Loucy (cell line): ENCODE data around the gene DNAH14.

Experiments
- H2AFZ ChIP-seq: fragments of 200-600 bp; sonication (generic); 2 replicates; pipeline ENCODE4 v1.6.0; 2016; ENCODE audit warnings: antibody characterized with exemption, mild to moderate bottlenecking, low read length, moderate library complexity
- H3F3A ChIP-seq: fragments of 200-600 bp; 2 replicates; pipeline ENCODE4 v1.6.0; 2016; ENCODE audit warnings: antibody characterized with exemption, low read depth, mild to moderate bottlenecking
- H3K27me3 ChIP-seq: fragments of 200-600 bp; sonication (generic); 2 replicates; pipeline ENCODE4 v1.6.1; 2014; ENCODE audit warnings: low read length, mild to moderate bottlenecking; ENCODE audit not compliant: insufficient read depth, poor library complexity, severe bottlenecking
- H3K36me3 ChIP-seq: fragments of 200-600 bp; sonication (generic); 2 replicates; pipeline ENCODE4 v1.6.1; 2016; ENCODE audit warnings: low read length; ENCODE audit not compliant: insufficient read depth
- H3K4me1 ChIP-seq: fragments of 200-600 bp; sonication (generic); 2 replicates; pipeline ENCODE4 v1.5.1; 2014; ENCODE audit warnings: low read length, mild to moderate bottlenecking; ENCODE audit not compliant: insufficient read depth, poor library complexity, severe bottlenecking
- H3K4me2 ChIP-seq: fragments of 200-600 bp; sonication (generic); 2 replicates; pipeline ENCODE4 v1.6.0; 2014; ENCODE audit warnings: antibody characterized with exemption, low read length, low read depth, mild to moderate bottlenecking; ENCODE audit not compliant: poor library complexity, severe bottlenecking
- H3K4me3 ChIP-seq: fragments of 200-600 bp; sonication (generic); 2 replicates; pipeline ENCODE4 v1.5.1; 2014; ENCODE audit warnings: low read length, mild to moderate bottlenecking, mixed read lengths; ENCODE audit not compliant: poor library complexity, severe bottlenecking
- H3K79me2 ChIP-seq: fragments of 200-600 bp; sonication (generic); 2 replicates; pipeline ENCODE4 v1.6.1; 2014; ENCODE audit warnings: low read length; ENCODE audit not compliant: insufficient read depth
- H3K9ac ChIP-seq: fragments of 200-600 bp; sonication (generic); 2 replicates; pipeline ENCODE4 v1.6.0; 2014; ENCODE audit warnings: mild to moderate bottlenecking, low read depth, low read length, moderate library complexity; ENCODE audit not compliant: poor library complexity, severe bottlenecking
- H3K9me2 ChIP-seq: fragments of 200-600 bp; sonication (generic); replicated peaks from 2 replicates; pipeline ENCODE4 v1.6.1; 2016; ENCODE audit warnings: low read depth, low read length, mixed read lengths
- H3K9me3 ChIP-seq: fragments of 200-600 bp; sonication (generic); 2 replicates; pipeline ENCODE4 v1.6.1; 2014; ENCODE audit warnings: mild to moderate bottlenecking, antibody characterized with exemption, low read length, low read depth; ENCODE audit not compliant: insufficient read depth
- H4K20me1 ChIP-seq: fragments of 200-600 bp; sonication (generic); 2 replicates; pipeline ENCODE4 v1.6.0; 2014; ENCODE audit warnings: antibody characterized with exemption, low read length, mild to moderate bottlenecking; ENCODE audit not compliant: insufficient read depth, poor library complexity, severe bottlenecking
- CTCF ChIP-seq: fragments of 200-600 bp; sonication (generic); conservative IDR thresholded peaks from 2 replicates; pipeline ENCODE4 v1.5.1; 2014; ENCODE audit warnings: mild to moderate bottlenecking, antibody characterized with exemption, low read length
- EZH2phosphoT487 ChIP-seq: fragments of 200-600 bp; IDR thresholded peaks from 2 replicates; pipeline ENCODE4 v1.6.1; 2018; ENCODE audit warnings: antibody characterized with exemption, mild to moderate bottlenecking, moderate library complexity, borderline replicate concordance

Gene DNAH14

DNA sequence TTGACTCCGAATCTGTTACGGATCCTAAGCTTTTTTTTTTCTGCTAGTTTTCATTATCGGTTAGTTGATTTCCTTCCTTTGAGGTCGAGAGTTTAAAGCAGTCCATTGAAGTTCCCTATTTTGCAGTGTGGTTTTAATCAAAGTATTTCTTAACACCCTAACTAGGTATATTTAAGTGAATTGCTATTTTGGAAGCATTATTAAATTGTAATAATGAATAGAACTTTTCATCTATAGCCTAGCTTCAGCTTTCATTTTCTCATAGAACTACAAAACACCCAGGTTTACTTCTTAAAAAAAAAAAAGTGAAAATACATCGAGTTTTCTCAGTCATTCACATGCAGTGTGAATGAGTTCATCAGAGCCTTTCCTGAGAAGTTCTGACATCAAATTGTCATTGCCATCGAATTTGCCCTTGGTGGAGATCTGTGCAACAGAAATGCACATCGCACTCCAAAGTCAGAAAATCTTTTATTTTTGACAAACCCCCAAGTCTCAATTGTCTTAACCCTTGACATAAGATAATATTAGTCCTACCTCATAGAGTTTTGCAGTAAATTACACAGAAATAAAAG is 499.5 kb downstream of the DNAH14 start:
- Histone ChIP-seq H3K36me3 (no peaks in the 10 kb centered on the region), H3K27me3 (peaks cover 7% of the 10 kb centered on the region), H3F3A (peaks cover 5% of the 10 kb centered on the region; the same call in 1 of the 2 replicates), H3K79me2 (peaks cover 39% of the 10 kb centered on the region), H3K4me3 (peak overlapping the region; percentile 85), H3K9me2 (no peaks in the 10 kb centered on the region), H4K20me1 (peaks cover 34% of the 10 kb centered on the region), H3K9me3 (no peaks in the 10 kb centered on the region), H3K9ac (peak overlapping the region; percentile 86), H2AFZ (peak overlapping the region; percentile 82), H3K4me1 (peaks cover 28% of the 10 kb centered on the region), H3K4me2 (peak overlapping the region; percentile 72)
- TF ChIP-seq CTCF (no peak), EZH2phosphoT487 (no peak)

DNA sequence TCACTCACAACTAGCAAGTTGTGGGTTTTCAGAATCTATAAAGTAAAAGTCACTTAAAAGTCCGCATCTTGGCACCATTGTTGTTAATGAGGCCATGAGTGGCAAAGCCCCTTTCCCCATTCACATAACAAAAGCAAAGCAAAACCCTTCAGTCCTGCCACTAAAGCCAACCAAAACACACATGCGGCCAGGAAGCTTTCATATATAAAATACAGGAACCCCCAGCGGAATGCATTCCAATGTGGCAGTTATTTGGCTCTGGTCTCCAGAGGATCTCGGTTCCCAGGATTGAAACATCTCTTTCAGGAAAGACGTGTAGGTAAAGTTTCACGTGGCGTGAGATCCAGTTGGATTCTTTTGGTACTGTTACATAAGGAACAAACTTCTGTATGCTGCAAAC is 500.8 kb downstream of the DNAH14 start:
- Histone ChIP-seq H3K27me3 (peaks cover 7% of the 10 kb centered on the region), H3K4me3 (no peak overlapping the region), H4K20me1 (peaks cover 21% of the 10 kb centered on the region), H3K79me2 (peaks cover 26% of the 10 kb centered on the region), H2AFZ (no peak overlapping the region), H3K9me3 (no peaks in the 10 kb centered on the region), H3K9me2 (no peaks in the 10 kb centered on the region), H3K4me1 (peaks cover 15% of the 10 kb centered on the region), H3F3A (peaks cover 5% of the 10 kb centered on the region; the same call in 1 of the 2 replicates), H3K4me2 (no peak overlapping the region), H3K36me3 (no peaks in the 10 kb centered on the region), H3K9ac (no peak overlapping the region)
- TF ChIP-seq EZH2phosphoT487 (no peak), CTCF (no peak)

DNA sequence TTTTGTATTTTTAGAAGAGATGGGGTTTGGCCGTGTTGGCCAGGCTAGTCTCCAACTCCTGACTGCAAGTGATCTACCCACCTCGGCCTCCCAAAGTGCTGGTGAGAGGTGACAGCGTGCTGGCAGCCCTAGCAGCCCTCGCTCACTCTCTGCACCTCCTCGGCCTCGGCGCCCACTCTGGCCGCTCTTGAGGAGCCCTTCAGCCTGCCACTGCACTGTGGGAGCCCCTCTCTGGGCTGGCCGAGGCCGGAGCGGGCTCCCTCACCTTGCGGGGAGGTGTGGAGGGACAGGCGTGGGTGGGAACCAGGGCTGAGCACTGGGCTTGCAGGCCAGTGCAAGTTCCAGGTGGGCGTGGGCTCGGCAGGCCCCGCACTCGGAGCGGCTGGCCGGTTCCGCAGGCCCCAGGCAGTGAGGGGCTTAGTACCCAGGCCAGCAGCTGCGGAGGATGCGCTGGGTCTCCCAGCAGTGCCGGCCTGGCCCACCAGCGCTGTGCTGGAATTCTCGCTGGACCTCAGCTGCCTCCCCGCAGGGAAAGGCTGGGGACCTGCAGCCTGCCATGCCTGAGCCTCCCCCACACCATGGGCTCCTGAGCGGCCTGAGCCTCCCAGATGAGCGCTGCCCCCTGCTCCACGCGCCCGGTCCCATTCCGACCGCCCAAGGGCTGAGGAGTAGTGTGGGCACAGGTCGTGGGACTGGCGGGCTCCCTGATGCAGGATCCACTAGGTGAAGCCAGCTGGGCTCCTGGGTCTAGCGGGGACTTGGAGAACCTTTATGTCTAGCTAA is 501.8 kb downstream of the DNAH14 start:
- H2AFZ ChIP-seq: no peak overlapping the region
- H3K9ac ChIP-seq: no peak overlapping the region
- H3K4me1 ChIP-seq: peaks cover 7% of the 10 kb centered on the region
- peaks cover 11% of the 10 kb centered on the region for H4K20me1 ChIP-seq
- no peaks in the 10 kb centered on the region for H3K36me3 ChIP-seq
- H3K27me3 ChIP-seq: peaks cover 7% of the 10 kb centered on the region
- no peak overlapping the region for H3K4me3 ChIP-seq
- no peaks in the 10 kb centered on the region for H3K9me3 ChIP-seq
- TF ChIP-seq EZH2phosphoT487 (no peak), CTCF (no peak)
- H3K79me2 ChIP-seq: peaks cover 16% of the 10 kb centered on the region
- peaks cover 5% of the 10 kb centered on the region; the same call in 1 of the 2 replicates for H3F3A ChIP-seq
- no peaks in the 10 kb centered on the region for H3K9me2 ChIP-seq
- no peak overlapping the region for H3K4me2 ChIP-seq
